ENCODE results near the gene SORCS2.

DNA sequence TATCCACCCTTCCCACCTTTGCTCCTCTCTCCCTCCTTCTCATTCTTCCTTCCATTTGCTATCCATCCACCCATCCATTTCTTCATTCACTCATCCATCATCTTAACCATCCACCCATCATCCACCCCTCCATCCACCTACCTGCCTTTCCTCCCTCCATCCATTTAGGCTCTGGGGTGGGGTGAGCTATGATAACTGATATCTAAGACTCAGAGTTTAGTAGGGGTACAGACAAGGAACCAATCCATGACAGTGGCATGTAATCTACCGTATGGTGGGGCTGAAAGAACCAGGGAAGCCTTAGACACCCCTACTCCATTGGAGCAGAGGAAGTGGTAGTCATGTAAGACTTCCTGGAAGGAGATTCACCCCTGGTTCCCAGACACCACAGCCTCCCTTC, 219.2 kb downstream of the SORCS2 start:
- TF ChIP-seq TEAD4 (IDR thresholded peaks at IDR 0.05; ENCODE audit: low read depth, low read length), result no peak
- no peak for TF ChIP-seq TAF1 (IDR thresholded peaks at IDR 0.05; ENCODE audit: low read depth, low read length)
- no peak for TF ChIP-seq CREB1 (IDR thresholded peaks at IDR 0.05)
- TF ChIP-seq, protein P1, sequence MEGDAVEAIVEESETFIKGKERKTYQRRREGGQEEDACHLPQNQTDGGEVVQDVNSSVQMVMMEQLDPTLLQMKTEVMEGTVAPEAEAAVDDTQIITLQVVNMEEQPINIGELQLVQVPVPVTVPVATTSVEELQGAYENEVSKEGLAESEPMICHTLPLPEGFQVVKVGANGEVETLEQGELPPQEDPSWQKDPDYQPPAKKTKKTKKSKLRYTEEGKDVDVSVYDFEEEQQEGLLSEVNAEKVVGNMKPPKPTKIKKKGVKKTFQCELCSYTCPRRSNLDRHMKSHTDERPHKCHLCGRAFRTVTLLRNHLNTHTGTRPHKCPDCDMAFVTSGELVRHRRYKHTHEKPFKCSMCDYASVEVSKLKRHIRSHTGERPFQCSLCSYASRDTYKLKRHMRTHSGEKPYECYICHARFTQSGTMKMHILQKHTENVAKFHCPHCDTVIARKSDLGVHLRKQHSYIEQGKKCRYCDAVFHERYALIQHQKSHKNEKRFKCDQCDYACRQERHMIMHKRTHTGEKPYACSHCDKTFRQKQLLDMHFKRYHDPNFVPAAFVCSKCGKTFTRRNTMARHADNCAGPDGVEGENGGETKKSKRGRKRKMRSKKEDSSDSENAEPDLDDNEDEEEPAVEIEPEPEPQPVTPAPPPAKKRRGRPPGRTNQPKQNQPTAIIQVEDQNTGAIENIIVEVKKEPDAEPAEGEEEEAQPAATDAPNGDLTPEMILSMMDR (IDR thresholded peaks at IDR 0.05; ENCODE audit: control extremely low read depth in 1 of 3, insufficient read depth in 1 of 3, low read depth in 1 of 3, low read length in 3 of 3), result no peak
- TF ChIP-seq BACH1 (IDR thresholded peaks at IDR 0.05; ENCODE audit: low read length), result no peak
- TF ChIP-seq JUN (IDR thresholded peaks at IDR 0.05; ENCODE audit: low read depth, low read length), result no peak
- TF ChIP-seq HDAC2 (IDR thresholded peaks at IDR 0.05; ENCODE audit: borderline replicate concordance in 1 of 2, low read depth in 2 of 2, low read length in 2 of 2), result no peak
- TF ChIP-seq CBX8 (IDR thresholded peaks at IDR 0.05; ENCODE audit: borderline replicate concordance, low read depth, low read length), result no peak
